HEK293 (cell line): ENCODE results near the gene ASB6.
A peak's percentile ranks its signal among the peaks of the same experiment; 100 is the strongest.

Experiments
- CTCF ChIA-PET: fragments of 350-600 bp; formaldehyde crosslinking; extraction: SDS; loops from one replicate; lab custom pipeline; 2021; ENCODE audit warnings: antibody characterized with exemption; lab: Yijun Ruan, JAX
- POLR2A ChIA-PET: fragments of 300-600 bp; formaldehyde crosslinking; extraction: SDS; loops from one replicate; lab custom pipeline; 2020; ENCODE audit warnings: antibody characterized with exemption, inconsistent platforms; lab: Yijun Ruan, JAX
- H3K27ac ChIP-seq: fragments of 200-500 bp; sonication (Bioruptor generic); 2 replicates; pipeline ENCODE4 v1.5.1; 2014; ENCODE audit warnings: low read depth, low read length, control low read depth, inconsistent platforms; ENCODE audit errors: extremely low read depth
- H3K36me3 ChIP-seq, 2 experiments: fragments of 200-500 bp in 1 of 2; sonication (Bioruptor generic) in 1 of 2; 1 replicate in 1 of 2; 2 replicates in 1 of 2; pipeline ENCODE4 v1.5.1; 2014 to 2017; ENCODE audit warnings: inconsistent platforms in 2 of 2, low read length in 2 of 2; ENCODE audit not compliant: control insufficient read depth in 2 of 2, insufficient read depth in 1 of 2
- H3K4me1 ChIP-seq: fragments of 200-500 bp; sonication (Bioruptor generic); 2 replicates; pipeline ENCODE4 v1.5.1; 2014; ENCODE audit warnings: mild to moderate bottlenecking, low read length, inconsistent platforms; ENCODE audit not compliant: control insufficient read depth, insufficient read depth
- H3K4me3 ChIP-seq: 2 replicates; pipeline ENCODE4 v1.5.1; 2011; ENCODE audit warnings: low read depth, mild to moderate bottlenecking, control low read depth, low read length, moderate library complexity
- H3K9me3 ChIP-seq: fragments of 200-500 bp; sonication (Bioruptor generic); 2 replicates; pipeline ENCODE4 v1.5.1; 2014; ENCODE audit warnings: low read depth, low read length, inconsistent platforms; ENCODE audit not compliant: control insufficient read depth, insufficient read depth
- EGR2 ChIP-seq: fragments of 450-650 bp; formaldehyde crosslinking; IDR thresholded peaks from 2 replicates; pipeline ENCODE4 v1.5.1; 2016; ENCODE audit warnings: low read depth, missing biosample characterization, missing genetic modification characterization
- FEZF1 ChIP-seq: fragments of 450-650 bp; formaldehyde crosslinking; IDR thresholded peaks from 2 replicates; pipeline ENCODE4 v1.5.1; 2016; ENCODE audit warnings: missing biosample characterization, missing genetic modification characterization
- GLI2 ChIP-seq: fragments of 450-650 bp; formaldehyde crosslinking; IDR thresholded peaks from 2 replicates; pipeline ENCODE4; 2017; ENCODE audit warnings: missing biosample characterization, missing genetic modification characterization, low read depth, borderline replicate concordance
- GLIS2 ChIP-seq: fragments of 450-650 bp; formaldehyde crosslinking; IDR thresholded peaks from 2 replicates; pipeline ENCODE4 v1.5.1; 2016; ENCODE audit warnings: missing biosample characterization, missing genetic modification characterization
- IKZF3 ChIP-seq: fragments of 450-650 bp; IDR thresholded peaks from 2 replicates; pipeline ENCODE4 v1.5.0; 2018; ENCODE audit warnings: missing biosample characterization, mild to moderate bottlenecking, missing genetic modification characterization, moderate library complexity
- KLF16 ChIP-seq: fragments of 450-650 bp; formaldehyde crosslinking; IDR thresholded peaks from 2 replicates; pipeline ENCODE4 v1.5.1; 2017; ENCODE audit warnings: missing biosample characterization, missing genetic modification characterization
- KLF9 ChIP-seq: fragments of 450-650 bp; formaldehyde crosslinking; IDR thresholded peaks from 2 replicates; pipeline ENCODE4 v1.5.1; 2016; ENCODE audit warnings: missing biosample characterization, missing genetic modification characterization, low read depth
- ZBTB11 ChIP-seq: fragments of 450-650 bp; formaldehyde crosslinking; conservative IDR thresholded peaks from 2 replicates; pipeline ENCODE4 v1.5.1; 2016; ENCODE audit warnings: low read depth, missing biosample characterization, missing genetic modification characterization
- ZBTB20 ChIP-seq: fragments of 450-650 bp; formaldehyde crosslinking; IDR thresholded peaks from 2 replicates; pipeline ENCODE4 v1.5.1; 2016; ENCODE audit warnings: missing biosample characterization, missing genetic modification characterization
- ZBTB6 ChIP-seq: fragments of 450-650 bp; formaldehyde crosslinking; IDR thresholded peaks from 2 replicates; pipeline ENCODE4 v1.5.1; 2017; ENCODE audit warnings: missing biosample characterization, missing genetic modification characterization
- ZBTB8A ChIP-seq: fragments of 450-650 bp; formaldehyde crosslinking; IDR thresholded peaks from 2 replicates; pipeline ENCODE4 v1.5.1; 2016; ENCODE audit warnings: missing biosample characterization, missing genetic modification characterization
- ZFHX2 ChIP-seq: fragments of 450-650 bp; formaldehyde crosslinking; conservative IDR thresholded peaks from 2 replicates; pipeline ENCODE4 v1.5.1; 2016; ENCODE audit warnings: missing biosample characterization, missing genetic modification characterization
- ZIC2 ChIP-seq: fragments of 450-650 bp; formaldehyde crosslinking; IDR thresholded peaks from 2 replicates; pipeline ENCODE4 v1.5.1; 2016; ENCODE audit warnings: missing biosample characterization, missing genetic modification characterization
- ZNF138 ChIP-seq: fragments of 450-650 bp; formaldehyde crosslinking; IDR thresholded peaks from 2 replicates; pipeline ENCODE4 v1.5.1; 2016; ENCODE audit warnings: missing biosample characterization, missing genetic modification characterization, borderline replicate concordance
- ZNF174 ChIP-seq: fragments of 450-650 bp; formaldehyde crosslinking; IDR thresholded peaks from 2 replicates; pipeline ENCODE4 v1.5.0; 2017; ENCODE audit warnings: missing biosample characterization, mild to moderate bottlenecking, missing genetic modification characterization
- ZNF366 ChIP-seq: fragments of 450-650 bp; formaldehyde crosslinking; conservative IDR thresholded peaks from 2 replicates; pipeline ENCODE4 v1.5.1; 2016; ENCODE audit warnings: missing biosample characterization, missing genetic modification characterization
- ZNF37A ChIP-seq: fragments of 450-650 bp; IDR thresholded peaks from 2 replicates; pipeline ENCODE4 v1.5.1; 2018; ENCODE audit warnings: missing biosample characterization, missing genetic modification characterization
- ZNF394 ChIP-seq: fragments of 450-650 bp; formaldehyde crosslinking; IDR thresholded peaks from 2 replicates; pipeline ENCODE4 v1.5.1; 2016; ENCODE audit warnings: missing biosample characterization, missing genetic modification characterization, mild to moderate bottlenecking, moderate library complexity, borderline replicate concordance
- ZNF426 ChIP-seq: fragments of 450-650 bp; formaldehyde crosslinking; IDR thresholded peaks from 2 replicates; pipeline ENCODE4 v1.5.1; 2017; ENCODE audit warnings: missing biosample characterization, missing genetic modification characterization, mild to moderate bottlenecking, inconsistent platforms, moderate library complexity
- ZNF530 ChIP-seq: fragments of 450-650 bp; formaldehyde crosslinking; IDR thresholded peaks from 2 replicates; pipeline ENCODE4 v1.5.1; 2016; ENCODE audit warnings: low read depth, missing biosample characterization, missing genetic modification characterization
- ZNF580 ChIP-seq: fragments of 450-650 bp; formaldehyde crosslinking; IDR thresholded peaks from 2 replicates; pipeline ENCODE4 v1.5.1; 2016; ENCODE audit warnings: missing biosample characterization, missing genetic modification characterization
- ZNF596 ChIP-seq: fragments of 450-650 bp; IDR thresholded peaks from 2 replicates; pipeline ENCODE4 v1.5.0; 2018; ENCODE audit warnings: missing biosample characterization, mild to moderate bottlenecking, missing genetic modification characterization, moderate library complexity
- ZNF600 ChIP-seq: fragments of 450-650 bp; formaldehyde crosslinking; IDR thresholded peaks from 2 replicates; pipeline ENCODE4 v1.5.1; 2016; ENCODE audit warnings: missing biosample characterization, missing genetic modification characterization
- ZNF623 ChIP-seq: fragments of 450-650 bp; formaldehyde crosslinking; IDR thresholded peaks from 2 replicates; pipeline ENCODE4 v1.5.1; 2016; ENCODE audit warnings: missing biosample characterization, missing genetic modification characterization
- ZNF629 ChIP-seq: fragments of 450-650 bp; formaldehyde crosslinking; IDR thresholded peaks from 2 replicates; pipeline ENCODE4 v1.5.1; 2017; ENCODE audit warnings: missing biosample characterization, missing genetic modification characterization
- ZNF639 ChIP-seq: fragments of 450-650 bp; formaldehyde crosslinking; IDR thresholded peaks from 2 replicates; pipeline ENCODE4 v1.5.1; 2016; ENCODE audit warnings: missing biosample characterization, missing genetic modification characterization
- ZNF645 ChIP-seq: fragments of 450-650 bp; formaldehyde crosslinking; IDR thresholded peaks from 2 replicates; pipeline ENCODE4; 2016; ENCODE audit warnings: missing biosample characterization, missing genetic modification characterization
- ZNF658 ChIP-seq: fragments of 450-650 bp; formaldehyde crosslinking; IDR thresholded peaks from 2 replicates; pipeline ENCODE4; 2016; ENCODE audit warnings: missing biosample characterization, missing genetic modification characterization
- ZNF777 ChIP-seq: fragments of 450-650 bp; formaldehyde crosslinking; IDR thresholded peaks from 2 replicates; pipeline ENCODE4 v1.5.1; 2017; ENCODE audit warnings: missing biosample characterization, missing genetic modification characterization, borderline replicate concordance
- ZSCAN23 ChIP-seq: fragments of 450-650 bp; formaldehyde crosslinking; IDR thresholded peaks from 2 replicates; pipeline ENCODE4 v1.5.1; 2016; ENCODE audit warnings: missing biosample characterization, missing genetic modification characterization

Gene ASB6

GRCh38 chr9:129619787-129620668 lies 21.9 kb downstream of the ASB6 start:
- H3K4me1 ChIP-seq: no peaks in the 10 kb centered on the region; the same call in 1 of the 2 replicates
- H3K27ac ChIP-seq: peak overlapping the region; percentile 51; the same call in 1 of the 2 replicates
- no peaks in the 10 kb centered on the region for H3K9me3 ChIP-seq
- CTCF ChIA-PET: interaction anchor here (0.6 to 23.4 kb wide), 13 partner anchors 7 to 604 kb away, joined by 3 to 507 read pairs (median 3); no protein-coding TSS in a partner anchor
- H3K36me3 ChIP-seq: no peaks in the 10 kb centered on the region
- POLR2A ChIA-PET: interaction anchor here (0.6 to 1.5 kb wide), 3 partner anchors 442 to 508 kb away, joined by 3 to 10 read pairs (median 3); partner anchors contain the start of gene IER5L
- H3K4me3 ChIP-seq: peak overlapping the region; percentile 36
- peak; percentile 42 for TF ChIP-seq ZNF600
- peak; percentile 56 for TF ChIP-seq ZFHX2 (tag by site-specific recombination)
- no peak for TF ChIP-seq ZNF623 (tag by site-specific recombination)
- 0 out of 2 replicates have a peak, but pooled peaks have one; percentile 27 for TF ChIP-seq KLF16 (tag by site-specific recombination)
- peak; percentile 87 for TF ChIP-seq ZBTB20
- TF ChIP-seq ZNF629 (tag by site-specific recombination): no peak
- TF ChIP-seq KLF9 (tag by site-specific recombination): peak; percentile 46
- no peak for TF ChIP-seq ZNF580
- peak; percentile 53; the same call in 1 of the 2 replicates for TF ChIP-seq ZBTB11 (tag by site-specific recombination)
- no peak for TF ChIP-seq ZNF645 (tag by site-specific recombination)
- TF ChIP-seq FEZF1 (tag by site-specific recombination): no peak
- TF ChIP-seq GLI2 (tag by site-specific recombination): no peak
- TF ChIP-seq ZSCAN23: no peak
- TF ChIP-seq ZBTB6 (tag by site-specific recombination): peak; percentile 86
- TF ChIP-seq ZNF394 (tag by site-specific recombination): no peak
- TF ChIP-seq ZNF777 (tag by site-specific recombination): peak; percentile 62; the same call in 1 of the 2 replicates
- no peak for TF ChIP-seq ZNF530 (tag by site-specific recombination)
- TF ChIP-seq IKZF3 (tag by site-specific recombination): peak; percentile 47; the same call in 1 of the 2 replicates
- peak; percentile 82 for TF ChIP-seq GLIS2 (tag by site-specific recombination)
- TF ChIP-seq ZNF596: peak; percentile 40; the same call in 1 of the 2 replicates
- TF ChIP-seq ZNF366 (tag by site-specific recombination): no peak
- no peak for TF ChIP-seq ZNF658 (tag by site-specific recombination)
- TF ChIP-seq EGR2: peak; percentile 28; the same call in 1 of the 2 replicates
- TF ChIP-seq ZNF174 (tag by site-specific recombination): no peak
- no peak for TF ChIP-seq ZNF426 (tag by site-specific recombination)
- TF ChIP-seq ZNF639 (tag by site-specific recombination): no peak
- peak; percentile 65 for TF ChIP-seq ZBTB8A (tag by site-specific recombination)
- peak; percentile 55; the same call in 1 of the 2 replicates for TF ChIP-seq ZIC2
- TF ChIP-seq ZNF37A (tag by site-specific recombination): no peak
- no peak for TF ChIP-seq ZNF138 (tag by site-specific recombination)
